ENCODE results near the gene UBE4B. TPM values are rescaled to one million over a fixed set of nuclear protein-coding genes. Genes with fewer than 3 reads are reported as not detected.

Gene UBE4B
- total and polyA plus RNA-seq, 10 donors = 8.8 to 53.8 (median 40.5) TPM

- Histone ChIP-seq H3K27ac (no peak overlapping the region), H3K9me3 (no peaks in the 10 kb centered on the region), H3K4me3 (no peak overlapping the region), H3K27me3 (replicated peaks in 1 of 7) (no peaks in the 10 kb centered on the region), H3K36me3 (peaks cover 3 to 100% (median 54%) of the 10 kb centered on the region in 6 donors), H3K4me1 (peaks cover 0 to 12% (median 0%) of the 10 kb centered on the region in 6 donors)
- DNase-seq = no peak
- TF ChIP-seq CTCF (IDR thresholded peaks at IDR 0.05 in 8 of 11, conservative IDR thresholded peaks at IDR 0.05 in 3 of 11) (no peak), POLR2A (IDR thresholded peaks at IDR 0.05) (no peak), POLR2AphosphoS5 (IDR thresholded peaks at IDR 0.05) (no peak)
- intact Hi-C loops (cut with DNase I; ENCODE audit: low total_unique reads) = no loop called here
- 79 to 88% (median 85%) methylated on average over 8 of the region's 8 CpGs for WGBS, 5 donors
These were observed 75.4 kb downstream of the UBE4B start for GRCh38 chr1:10108134-10108663.

GRCh38 chr1:10108948-10109708 is 76.4 kb downstream of the UBE4B start:
- H3K27ac ChIP-seq = no peak overlapping the region
- no peaks in the 10 kb centered on the region for H3K9me3 ChIP-seq
- peaks cover 3 to 100% (median 47%) of the 10 kb centered on the region in 6 donors for H3K36me3 ChIP-seq
- no peak for TF ChIP-seq POLR2AphosphoS5 (IDR thresholded peaks at IDR 0.05)
- TF ChIP-seq POLR2A (IDR thresholded peaks at IDR 0.05) = no peak
- TF ChIP-seq CTCF (IDR thresholded peaks at IDR 0.05 in 8 of 11, conservative IDR thresholded peaks at IDR 0.05 in 3 of 11) = no peak
- H3K4me1 ChIP-seq = peaks cover 0 to 12% (median 0%) of the 10 kb centered on the region in 6 donors
- intact Hi-C loops (cut with DNase I; ENCODE audit: low total_unique reads) = no loop called here
- no peak overlapping the region for H3K4me3 ChIP-seq
- H3K27me3 ChIP-seq (replicated peaks in 1 of 7) = no peaks in the 10 kb centered on the region
- WGBS, 5 donors = 89 to 93% (median 91%) methylated on average over 11 of the region's 11 CpGs
- no peak for DNase-seq

GRCh38 chr1:10113501-10113900 is 80.7 kb downstream of the UBE4B start:
- 96 to 98% (median 97%) methylated on average over 12 of the region's 12 CpGs for WGBS, 5 donors
- H3K27me3 ChIP-seq (replicated peaks in 1 of 7) = no peaks in the 10 kb centered on the region
- no peak for DNase-seq
- intact Hi-C loops (cut with DNase I; ENCODE audit: low total_unique reads) = no loop called here
- H3K36me3 ChIP-seq = peaks cover 0 to 100% (median 34%) of the 10 kb centered on the region in 6 donors
- TF ChIP-seq POLR2AphosphoS5 (IDR thresholded peaks at IDR 0.05) (no peak), CTCF (IDR thresholded peaks at IDR 0.05 in 8 of 11, conservative IDR thresholded peaks at IDR 0.05 in 3 of 11) (no peak), POLR2A (IDR thresholded peaks at IDR 0.05) (no peak)
- H3K27ac ChIP-seq = no peak overlapping the region
- no peaks in the 10 kb centered on the region for H3K9me3 ChIP-seq
- H3K4me1 ChIP-seq = no peaks in the 10 kb centered on the region
- no peak overlapping the region for H3K4me3 ChIP-seq

- intact Hi-C loops (cut with DNase I; ENCODE audit: low total_unique reads) = no loop called here
- peaks cover 0 to 100% (median 40%) of the 10 kb centered on the region in 6 donors for H3K36me3 ChIP-seq
These were observed 82.0 kb downstream of the UBE4B start for GRCh38 chr1:10114746-10115145.

More at GRCh38 chr1:10114746-10115145, 82.0 kb downstream of the UBE4B start:
- Histone ChIP-seq H3K4me3 (no peak overlapping the region), H3K9me3 (no peaks in the 10 kb centered on the region), H3K27ac (no peak overlapping the region), H3K27me3 (replicated peaks in 1 of 7) (no peaks in the 10 kb centered on the region), H3K4me1 (no peaks in the 10 kb centered on the region)
- DNase-seq = no peak
- 93 to 96% (median 95%) methylated on average over 6 of the region's 6 CpGs for WGBS, 5 donors
- no peak for TF ChIP-seq POLR2AphosphoS5 (IDR thresholded peaks at IDR 0.05)
- TF ChIP-seq CTCF (IDR thresholded peaks at IDR 0.05 in 8 of 11, conservative IDR thresholded peaks at IDR 0.05 in 3 of 11) = no peak
- TF ChIP-seq POLR2A (IDR thresholded peaks at IDR 0.05) = no peak

Measured in spleen (tissue), 11 donors.